ENCODE measurements around the gene ZNF469.

DNA sequence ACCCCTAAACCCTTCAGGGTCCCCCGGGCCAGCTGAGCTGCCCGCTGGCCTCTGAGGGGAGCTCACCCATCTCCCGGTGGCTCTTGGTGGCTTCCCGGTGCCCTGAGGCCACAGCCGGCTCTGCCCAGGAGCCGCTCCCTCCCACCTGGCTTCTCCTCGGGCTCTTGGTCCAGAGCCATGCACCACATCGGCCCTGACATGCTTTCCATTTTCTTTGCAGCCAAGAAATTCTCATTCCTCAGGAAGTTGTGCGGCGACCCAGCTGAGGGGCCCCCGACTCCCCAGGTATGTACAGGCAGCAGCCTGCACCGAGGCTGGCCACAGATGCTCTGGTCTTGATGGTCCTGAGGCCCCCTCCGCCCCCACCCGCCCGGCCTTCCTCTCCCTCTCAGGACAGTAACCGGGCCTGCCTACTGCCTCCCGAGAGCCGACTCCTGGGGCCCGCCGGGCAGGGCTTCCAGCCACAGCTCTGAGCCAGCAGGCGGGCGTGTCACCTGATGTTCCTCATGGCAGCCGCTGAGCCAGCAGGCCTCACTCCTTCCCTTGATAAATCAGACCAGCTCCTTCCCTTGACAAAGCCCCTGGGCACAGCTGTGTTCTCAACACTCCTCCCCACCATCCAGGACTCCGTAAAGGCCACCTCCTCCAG is 42.0 kb downstream of the ZNF469 start:
- TF ChIP-seq, protein P1, sequence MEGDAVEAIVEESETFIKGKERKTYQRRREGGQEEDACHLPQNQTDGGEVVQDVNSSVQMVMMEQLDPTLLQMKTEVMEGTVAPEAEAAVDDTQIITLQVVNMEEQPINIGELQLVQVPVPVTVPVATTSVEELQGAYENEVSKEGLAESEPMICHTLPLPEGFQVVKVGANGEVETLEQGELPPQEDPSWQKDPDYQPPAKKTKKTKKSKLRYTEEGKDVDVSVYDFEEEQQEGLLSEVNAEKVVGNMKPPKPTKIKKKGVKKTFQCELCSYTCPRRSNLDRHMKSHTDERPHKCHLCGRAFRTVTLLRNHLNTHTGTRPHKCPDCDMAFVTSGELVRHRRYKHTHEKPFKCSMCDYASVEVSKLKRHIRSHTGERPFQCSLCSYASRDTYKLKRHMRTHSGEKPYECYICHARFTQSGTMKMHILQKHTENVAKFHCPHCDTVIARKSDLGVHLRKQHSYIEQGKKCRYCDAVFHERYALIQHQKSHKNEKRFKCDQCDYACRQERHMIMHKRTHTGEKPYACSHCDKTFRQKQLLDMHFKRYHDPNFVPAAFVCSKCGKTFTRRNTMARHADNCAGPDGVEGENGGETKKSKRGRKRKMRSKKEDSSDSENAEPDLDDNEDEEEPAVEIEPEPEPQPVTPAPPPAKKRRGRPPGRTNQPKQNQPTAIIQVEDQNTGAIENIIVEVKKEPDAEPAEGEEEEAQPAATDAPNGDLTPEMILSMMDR (conservative IDR thresholded peaks at IDR 0.05) = no peak
- no peak for TF ChIP-seq ZFX (IDR thresholded peaks at IDR 0.05)

Measured in C4-2B (cell line).